ENCODE measurements around the gene PODNL1.

DNA sequence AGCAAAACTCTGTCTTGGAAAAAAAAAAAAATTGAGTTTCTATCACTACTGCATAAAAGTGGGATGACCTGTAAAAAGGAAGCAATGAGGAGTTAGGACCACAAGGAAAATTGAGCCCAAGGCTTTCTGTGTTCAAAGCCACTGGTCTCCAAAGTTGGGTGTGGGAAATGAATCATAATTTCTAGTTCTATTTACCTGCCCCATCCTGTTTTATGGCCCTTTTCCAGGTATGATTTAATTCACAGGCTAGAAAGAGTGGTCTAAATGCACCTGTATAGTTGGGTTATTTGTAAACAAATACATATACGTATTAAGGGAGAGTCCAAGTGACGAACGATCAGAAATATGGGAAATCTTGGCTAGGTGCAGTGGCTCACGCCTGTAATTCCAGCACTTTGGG lies 8.2 kb upstream of the PODNL1 start:
- TF ChIP-seq POLR2A (IDR thresholded peaks at IDR 0.05; ENCODE audit: low read depth, low read length) (no peak), POLR2AphosphoS5 (IDR thresholded peaks at IDR 0.05; ENCODE audit: low read depth, low read length) (no peak)
